Regular cardiac myocyte (primary cell): Measurements from ENCODE around the gene OR5I1. TPM values are rescaled to one million over a fixed set of nuclear protein-coding genes. Genes with fewer than 3 reads are reported as not detected.

Experiments used
- total RNA-seq: library from RNA; depleted of rRNA; stranded (reverse); fragments of >200 nt; gene quantifications from 2 replicates; pipeline ENCODE4 v1.2.3, GENCODE V29; 2014

Gene OR5I1
- total RNA-seq: not detected in 2 replicates

GRCh38 chr11:55936300-55936699, at the start of gene OR5I1:
OR5I1 (minus strand) TSS chr11:55936400; CDS start chr11:55936400, 0 bp downstream.

GRCh38 chr11:55969845-55970244, 33.6 kb upstream of the OR5I1 start, which contains the start of gene OR10AG1:
OR10AG1 (minus strand) TSS chr11:55969945; CDS start chr11:55969907, 38 bp downstream.

GRCh38 chr11:55914482-55914881, 21.7 kb downstream of the OR5I1 start, which contains the start of gene OR5W2:
OR5W2 (minus strand) TSS chr11:55914582; CDS start chr11:55914582, 0 bp downstream.

Other genes starting within 250 kb of the OR5I1 start
- not detected in 2 replicates for gene OR5D13, start 163.0 kb downstream of the OR5I1 start, total RNA-seq
- gene OR5D14, start 140.8 kb downstream of the OR5I1 start, total RNA-seq: not detected in 2 replicates
- not detected in 2 replicates for gene OR5L1, start 125.0 kb downstream of the OR5I1 start, total RNA-seq
- not detected in 2 replicates for gene OR5D18, start 116.8 kb downstream of the OR5I1 start, total RNA-seq
- gene OR5L2, start 109.2 kb downstream of the OR5I1 start, total RNA-seq: not detected in 2 replicates
- not detected in 2 replicates for gene OR5D16, start 97.6 kb downstream of the OR5I1 start, total RNA-seq
- not detected in 2 replicates for gene TRIM51, start 53.1 kb downstream of the OR5I1 start, total RNA-seq
- not detected in 2 replicates for gene OR5W2, start 21.8 kb downstream of the OR5I1 start, total RNA-seq
- not detected in 2 replicates for gene OR10AG1, start 33.5 kb upstream of the OR5I1 start, total RNA-seq
- not detected in 2 replicates for gene OR5F1, start 58.2 kb upstream of the OR5I1 start, total RNA-seq
- gene OR5AS1, start 91.3 kb upstream of the OR5I1 start, total RNA-seq: not detected in 2 replicates
- gene OR8I2, start 156.9 kb upstream of the OR5I1 start, total RNA-seq: not detected in 2 replicates
- not detected in 2 replicates for gene OR8H2, start 167.3 kb upstream of the OR5I1 start, total RNA-seq
- gene OR8H3, start 186.0 kb upstream of the OR5I1 start, total RNA-seq: not detected in 2 replicates
- gene OR8J3, start 203.8 kb upstream of the OR5I1 start, total RNA-seq: not detected in 2 replicates
- not detected in 2 replicates for gene OR8K5, start 223.9 kb upstream of the OR5I1 start, total RNA-seq
- not detected in 2 replicates for gene OR5J2, start 240.2 kb upstream of the OR5I1 start, total RNA-seq